VCaP (cell line): Measurements from ENCODE around the gene ROBO1.

Experiments used
- H3K27ac ChIP-seq: fragments of 450-650 bp; 2 replicates; pipeline ENCODE4 v1.5.1; 2017
- TF ChIP-seq, protein P1 (sequence below): fragments of 450-650 bp; conservative IDR thresholded peaks from 2 replicates; pipeline ENCODE4 v1.5.1; 2017; ENCODE audit warnings: mild to moderate bottlenecking, moderate library complexity

Gene ROBO1

DNA sequence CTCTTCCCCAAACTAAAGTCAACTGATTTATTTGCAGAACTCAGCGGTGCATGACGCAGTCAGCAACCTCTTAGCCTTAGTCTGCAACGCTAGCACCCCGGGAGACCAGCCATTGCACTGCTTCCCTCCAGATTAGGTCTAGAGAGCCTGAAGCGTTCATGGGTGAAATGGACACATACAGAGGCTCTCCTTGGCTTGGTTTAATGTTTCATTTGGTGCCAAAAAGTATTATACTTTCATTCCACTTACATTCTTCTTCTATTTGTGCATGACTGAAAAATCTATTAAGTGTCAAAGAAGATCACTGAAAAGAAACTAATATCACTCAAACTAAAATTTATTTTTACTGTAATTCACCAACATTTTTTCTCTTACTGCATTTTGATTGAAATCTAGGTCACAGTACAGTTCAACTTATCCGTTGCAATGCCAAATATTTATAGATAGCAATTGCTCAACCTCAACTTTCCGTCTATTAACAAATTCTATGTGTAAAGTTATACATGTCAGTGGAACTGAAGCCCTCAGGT lies 116.2 kb downstream of the ROBO1 start:
- no peak overlapping the region for H3K27ac ChIP-seq
- TF ChIP-seq, protein P1, sequence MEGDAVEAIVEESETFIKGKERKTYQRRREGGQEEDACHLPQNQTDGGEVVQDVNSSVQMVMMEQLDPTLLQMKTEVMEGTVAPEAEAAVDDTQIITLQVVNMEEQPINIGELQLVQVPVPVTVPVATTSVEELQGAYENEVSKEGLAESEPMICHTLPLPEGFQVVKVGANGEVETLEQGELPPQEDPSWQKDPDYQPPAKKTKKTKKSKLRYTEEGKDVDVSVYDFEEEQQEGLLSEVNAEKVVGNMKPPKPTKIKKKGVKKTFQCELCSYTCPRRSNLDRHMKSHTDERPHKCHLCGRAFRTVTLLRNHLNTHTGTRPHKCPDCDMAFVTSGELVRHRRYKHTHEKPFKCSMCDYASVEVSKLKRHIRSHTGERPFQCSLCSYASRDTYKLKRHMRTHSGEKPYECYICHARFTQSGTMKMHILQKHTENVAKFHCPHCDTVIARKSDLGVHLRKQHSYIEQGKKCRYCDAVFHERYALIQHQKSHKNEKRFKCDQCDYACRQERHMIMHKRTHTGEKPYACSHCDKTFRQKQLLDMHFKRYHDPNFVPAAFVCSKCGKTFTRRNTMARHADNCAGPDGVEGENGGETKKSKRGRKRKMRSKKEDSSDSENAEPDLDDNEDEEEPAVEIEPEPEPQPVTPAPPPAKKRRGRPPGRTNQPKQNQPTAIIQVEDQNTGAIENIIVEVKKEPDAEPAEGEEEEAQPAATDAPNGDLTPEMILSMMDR, result no peak

GRCh38 chr3:79639855-79640254 lies 127.9 kb downstream of the ROBO1 start:
- TF ChIP-seq, protein P1, result no peak
- no peak overlapping the region for H3K27ac ChIP-seq

GRCh38 chr3:79636372-79636771 lies 131.4 kb downstream of the ROBO1 start:
- no peak overlapping the region for H3K27ac ChIP-seq
- TF ChIP-seq, protein P1, result no peak

DNA sequence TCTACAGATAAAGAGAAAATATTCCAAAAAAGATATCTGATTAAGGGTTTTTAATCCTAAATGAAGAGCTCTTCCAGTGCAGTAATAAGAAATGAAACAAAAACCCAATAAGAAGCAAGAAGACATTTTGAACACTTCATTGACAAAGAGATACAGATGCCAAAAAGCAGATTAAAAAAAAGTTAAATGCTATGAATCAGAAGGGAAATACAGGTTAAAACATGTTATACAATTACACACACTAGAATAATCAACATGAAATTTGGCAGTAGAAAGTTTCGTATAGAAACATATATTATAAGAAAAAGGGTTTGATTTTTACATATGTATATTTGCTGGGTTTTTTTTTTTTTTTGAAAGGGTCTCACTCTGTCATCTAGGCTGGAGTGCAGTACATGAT lies 135.0 kb downstream of the ROBO1 start:
- TF ChIP-seq, protein P1, result no peak
- H3K27ac ChIP-seq, result no peak overlapping the region

DNA sequence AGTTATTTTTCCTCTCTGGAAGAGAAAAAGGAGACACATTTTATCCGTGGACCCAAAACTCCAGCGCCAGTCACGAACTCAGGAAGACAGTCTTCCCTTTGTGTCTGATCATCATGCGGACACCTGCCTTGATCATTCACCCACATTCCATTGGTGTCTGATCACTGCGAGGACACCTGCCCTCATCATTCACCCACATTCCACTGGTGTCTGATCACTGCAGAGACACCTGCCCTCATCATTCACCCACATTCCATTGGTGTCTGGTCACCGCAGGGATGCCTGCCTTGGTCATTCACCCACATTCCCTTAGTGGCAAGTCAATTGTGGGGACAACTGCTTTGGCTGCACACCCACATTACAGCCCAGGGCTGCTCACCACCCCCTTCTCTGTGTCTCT lies 148.9 kb downstream of the ROBO1 start:
- TF ChIP-seq, protein P1, result no peak
- no peak overlapping the region for H3K27ac ChIP-seq

GRCh38 chr3:79606414-79606813 lies 161.4 kb downstream of the ROBO1 start:
- no peak overlapping the region for H3K27ac ChIP-seq
- TF ChIP-seq, protein P1, result no peak

DNA sequence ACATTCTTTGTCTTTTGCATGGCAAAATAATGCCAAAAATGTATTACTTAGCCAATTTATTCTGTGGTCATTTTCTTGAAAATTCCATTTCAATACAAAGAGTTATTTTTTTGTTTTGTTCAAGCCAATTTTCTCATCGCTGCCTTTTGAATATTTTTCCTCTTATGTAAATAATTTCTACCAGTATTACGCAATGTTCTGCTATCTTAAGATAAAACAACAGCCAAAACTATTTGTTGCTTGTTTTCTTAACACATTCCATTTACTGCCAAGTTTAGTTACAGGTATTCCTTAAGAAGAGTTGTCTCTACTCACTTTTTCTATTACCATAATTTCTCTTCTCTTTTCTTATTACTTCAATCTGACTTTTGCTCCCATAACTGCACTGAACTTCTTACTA lies 163.1 kb downstream of the ROBO1 start:
- no peak overlapping the region for H3K27ac ChIP-seq
- TF ChIP-seq, protein P1, result no peak

- TF ChIP-seq, protein P1, result no peak
- H3K27ac ChIP-seq, result no peak overlapping the region
Observed at GRCh38 chr3:79602385-79602784, 165.4 kb downstream of the ROBO1 start.
